ENCODE results near the gene C10orf95.

- TF ChIP-seq CTCF (IDR thresholded peaks at IDR 0.05) = no peak
- TF ChIP-seq POLR2A (IDR thresholded peaks at IDR 0.05) = peak; percentile 13 to 26
Measured at GRCh38 chr10:102408728-102409603, 42.4 kb downstream of the C10orf95 start.

Data from gastroesophageal sphincter (tissue), 3 donors.